Aorta (tissue), 5 donors: ENCODE results near the gene MSL1. TPM values are rescaled to one million over a fixed set of nuclear protein-coding genes. Genes with fewer than 3 reads are reported as not detected.

Experiments used
- ATAC-seq: fragments of 200-7000 bp; cut with Tn5 transposase; one replicate; pipeline ENCODE4 v1.9.1; 2022; ENCODE audit warnings: moderate library complexity; ENCODE audit not compliant: low FRiP score
- DNase-seq, 2 donors: peaks; one replicate each; pipeline ENCODE4 v3.0.0-alpha.2; 2020
- H3K27ac ChIP-seq, 2 donors: one replicate each; pipeline ENCODE4 v1.5.1; 2013; ENCODE audit warnings: low read length in 2 of 2, mild to moderate bottlenecking in 2 of 2, moderate library complexity in 2 of 2, control low read depth in 1 of 2, inconsistent platforms in 1 of 2, low read depth in 1 of 2
- H3K27me3 ChIP-seq, 2 donors: one replicate each; pipeline ENCODE4 v1.6.1; 2013; ENCODE audit warnings: control low read depth in 1 of 2, low read length in 1 of 2, mild to moderate bottlenecking in 1 of 2, moderate library complexity in 1 of 2; ENCODE audit not compliant: insufficient read depth in 2 of 2, control insufficient read depth in 1 of 2
- H3K36me3 ChIP-seq, 2 donors: one replicate each; pipeline ENCODE4 v1.6.1; 2013; ENCODE audit warnings: control low read depth in 1 of 2, low read length in 1 of 2, mild to moderate bottlenecking in 1 of 2; ENCODE audit not compliant: insufficient read depth in 2 of 2, control insufficient read depth in 1 of 2
- H3K4me1 ChIP-seq, 2 donors: one replicate each; pipeline ENCODE4 v1.6.1; 2013; ENCODE audit warnings: low read length in 2 of 2, control low read depth in 1 of 2, mild to moderate bottlenecking in 1 of 2, moderate library complexity in 1 of 2; ENCODE audit not compliant: insufficient read depth in 2 of 2, control insufficient read depth in 1 of 2
- H3K4me3 ChIP-seq, 2 donors: one replicate each; pipeline ENCODE4 v1.5.1; 2013; ENCODE audit warnings: low read length in 2 of 2, control low read depth in 1 of 2, mild to moderate bottlenecking in 1 of 2
- H3K9me3 ChIP-seq: one replicate; pipeline ENCODE4 v1.6.1; 2013; ENCODE audit warnings: mild to moderate bottlenecking, low read length; ENCODE audit not compliant: control insufficient read depth
- WGBS, 2 donors: extraction: QIAGEN DNeasy Blood & Tissue Kit; methylation state at CpG; one replicate each; pipeline ENCODE4 v1.1.7; 2013; 5-methylcytosine and 5-hydroxymethylcytosine counted together
- intact Hi-C, 2 donors: fragments of 100-400 bp; cut with DNase I; formaldehyde crosslinking; loops; one replicate each; pipeline versions ENCODE4 v1.14.2 to v1.15.0; 2022
- polyA plus RNA-seq, 2 donors: library from polyadenylated mRNA; stranded (reverse); fragments of 200-250 nt; gene quantifications; one replicate each; pipeline ENCODE4 v1.2.3, GENCODE V29; 2013
- total RNA-seq, 2 donors: library from RNA; stranded (reverse); fragmentation: NEBNext Ultra II Directional; extraction: Animal tissue kit (Norgen Biotek cat#: 25700); gene quantifications; one replicate each; pipeline ENCODE4 v1.2.1, GENCODE V29; 2021
- donor health status: healthy with polysubstance abuse.
- donor health status: Bipolar disorder and iron deficiency.
- donor health status: DM: no; HTN: no; CAD: no.
- donor health status: DM: no; HTN: no; CAD: no.
- donor health status: DM: yes; HTN: yes; CAD: no.

Gene MSL1
- total and polyA plus RNA-seq, 4 donors = 21.2 to 171 (median 90.7) TPM

DNA sequence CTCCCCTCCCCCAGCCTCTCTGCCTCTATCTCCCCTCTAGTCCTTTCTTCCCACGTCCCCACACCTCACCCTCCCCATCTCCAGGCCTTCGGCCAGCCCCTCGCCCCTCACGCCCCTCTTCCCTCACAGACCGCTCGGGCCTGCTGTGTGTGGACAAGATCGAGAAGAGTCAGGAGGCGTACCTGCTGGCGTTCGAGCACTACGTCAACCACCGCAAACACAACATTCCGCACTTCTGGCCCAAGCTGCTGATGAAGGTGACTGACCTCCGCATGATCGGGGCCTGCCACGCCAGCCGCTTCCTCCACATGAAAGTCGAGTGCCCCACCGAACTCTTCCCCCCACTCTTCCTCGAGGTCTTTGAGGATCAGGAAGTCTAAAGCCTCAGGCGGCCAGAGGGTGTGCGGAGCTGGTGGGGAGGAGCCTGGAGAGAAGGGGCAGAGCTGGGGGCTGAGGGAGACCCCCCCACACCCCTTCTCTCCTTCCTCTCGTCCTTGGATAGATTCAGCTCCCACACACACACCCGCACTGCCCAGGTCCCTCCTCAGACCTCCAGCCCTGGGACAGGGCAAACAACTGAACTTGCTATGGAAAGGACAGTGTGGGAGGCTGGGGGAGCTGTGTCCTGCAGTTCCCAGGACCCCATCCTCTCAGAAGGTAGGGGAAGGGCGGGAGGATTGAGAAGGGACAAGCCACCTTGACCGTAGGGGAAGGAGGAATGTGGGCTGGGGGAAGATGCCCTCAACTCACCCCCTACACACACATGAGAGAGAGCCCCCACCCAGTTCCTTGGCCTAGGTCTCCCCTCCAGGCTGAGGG, 32.5 kb upstream of the MSL1 start:
- H3K36me3 ChIP-seq = peaks cover 2 to 15% of the 10 kb centered on the region in 2 donors
- WGBS, 2 donors = 78 to 80% methylated on average over 25 to 26 of the region's 26 CpGs
- H3K27ac ChIP-seq = no peak overlapping the region
- H3K4me1 ChIP-seq = no peaks in the 10 kb centered on the region
- no peaks in the 10 kb centered on the region for H3K9me3 ChIP-seq
- H3K4me3 ChIP-seq = no peak overlapping the region
- H3K27me3 ChIP-seq = no peaks in the 10 kb centered on the region
- intact Hi-C loops = loop anchor here in 1 of 2 donors (5.0 kb wide), 2 partner anchors 57 to 72 kb away; partner anchors contain the start of gene CSF3
- DNase-seq (no peak), ATAC-seq (no peak)

DNA sequence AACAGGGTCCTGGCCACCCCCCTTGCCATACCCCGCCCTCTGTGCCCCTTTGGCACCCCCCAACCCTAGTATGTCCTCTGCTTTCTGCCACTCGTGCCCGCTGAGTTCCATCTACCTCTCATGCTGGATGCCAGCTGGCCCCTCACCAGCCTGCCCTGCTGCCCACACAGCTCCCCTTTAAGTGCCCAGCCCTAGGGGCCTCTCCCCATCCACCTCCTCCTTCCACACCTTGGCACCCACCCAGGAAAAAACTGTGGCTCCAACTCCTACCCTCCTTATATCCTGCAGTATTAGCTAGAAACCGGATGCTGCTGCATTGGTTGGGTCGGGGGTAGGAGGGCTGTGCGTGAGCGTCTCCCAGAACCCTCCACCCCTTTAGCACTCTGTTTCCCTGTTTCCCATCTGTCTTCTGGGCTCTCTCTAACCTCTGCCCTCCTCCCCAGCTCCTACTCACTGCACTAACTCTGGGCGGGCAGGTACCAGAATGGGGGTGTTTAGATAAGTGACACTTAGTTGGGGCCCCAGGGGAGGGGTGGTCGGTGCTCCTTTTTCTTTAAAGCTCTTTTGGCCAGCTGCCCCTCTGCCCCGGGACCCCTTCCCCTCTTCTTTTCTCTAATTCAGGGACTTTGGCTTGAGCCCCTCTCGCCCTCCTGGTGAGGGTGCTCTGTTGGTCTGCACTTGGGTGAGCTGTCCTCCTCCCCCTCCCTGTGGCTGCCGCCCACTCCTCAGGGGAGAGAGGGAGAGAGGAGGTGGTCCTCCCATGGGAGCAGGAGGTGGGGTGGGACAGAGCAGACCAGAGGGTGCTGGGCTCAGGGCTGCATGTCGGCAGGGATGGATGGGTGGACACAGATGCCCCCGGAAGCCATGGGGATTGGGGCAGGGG, 31.3 kb upstream of the MSL1 start:
- H3K36me3 ChIP-seq = peaks cover 2 to 11% of the 10 kb centered on the region in 2 donors
- 32 to 40% methylated on average over 13 to 14 of the region's 14 CpGs for WGBS, 2 donors

DNA sequence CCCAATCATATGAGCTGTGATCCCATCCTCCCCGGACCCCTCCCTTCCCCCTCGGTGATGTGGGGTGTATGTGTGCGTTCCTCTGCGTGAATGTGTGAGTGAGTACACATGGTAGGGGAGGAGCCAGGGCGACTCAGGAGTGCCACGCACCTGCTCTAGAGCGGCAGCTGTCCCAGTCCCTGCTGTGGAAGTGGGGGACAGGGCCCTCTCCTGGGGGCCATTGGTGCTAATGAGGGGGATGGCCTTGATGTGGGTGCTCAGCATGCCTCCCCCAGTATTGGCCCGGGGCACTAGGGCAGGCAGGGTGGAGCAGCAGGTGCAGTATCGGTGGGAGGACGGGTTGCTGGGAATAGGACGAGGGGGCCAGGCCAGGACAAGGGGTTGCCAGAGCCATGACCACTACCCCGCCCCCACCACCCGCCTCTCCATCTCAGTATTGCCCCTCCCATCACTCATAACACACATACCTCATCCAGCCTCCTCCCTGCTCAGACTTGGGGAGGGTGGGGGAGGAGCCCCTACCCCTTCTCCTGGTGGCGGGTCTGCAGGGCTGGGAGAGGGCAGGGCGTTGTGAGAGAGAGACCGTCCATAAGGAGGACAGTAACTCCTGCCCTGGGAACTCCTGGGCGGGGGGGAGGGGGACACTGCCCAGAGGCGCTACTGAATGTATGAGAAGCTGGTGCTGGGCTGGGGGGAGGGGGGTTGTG, 29.9 kb upstream of the MSL1 start:
- DNase-seq (peak in 1 of 2 donors; percentile 60), ATAC-seq (peak; percentile 3)
- no peak overlapping the region for H3K4me3 ChIP-seq
- intact Hi-C loops = loop anchor here in 1 of 2 donors (2.0 to 10.0 kb wide), 2 partner anchors 19 to 243 kb away; no protein-coding TSS in a partner anchor
- WGBS, 2 donors = 35 to 41% methylated on average over 15 to 18 of the region's 18 CpGs
- H3K9me3 ChIP-seq = no peaks in the 10 kb centered on the region
- H3K4me1 ChIP-seq = no peaks in the 10 kb centered on the region
- peak overlapping the region in 1 of 2 donors; percentile 53 for H3K27ac ChIP-seq
- H3K27me3 ChIP-seq = no peaks in the 10 kb centered on the region
- H3K36me3 ChIP-seq = peaks cover 2 to 13% of the 10 kb centered on the region in 2 donors

More for the DNA sequence above, 31.3 kb upstream of the MSL1 start:
- no peaks in the 10 kb centered on the region for H3K4me1 ChIP-seq
- H3K27me3 ChIP-seq = no peaks in the 10 kb centered on the region
- intact Hi-C loops = loop anchor here in 1 of 2 donors (10.0 kb wide), 1 partner anchor 244 kb away; no protein-coding TSS in a partner anchor
- ATAC-seq = no peak
- H3K27ac ChIP-seq = no peak overlapping the region
- H3K4me3 ChIP-seq = no peak overlapping the region
- H3K9me3 ChIP-seq = no peaks in the 10 kb centered on the region
- DNase-seq = peak in 1 of 2 donors; percentile 66

DNA sequence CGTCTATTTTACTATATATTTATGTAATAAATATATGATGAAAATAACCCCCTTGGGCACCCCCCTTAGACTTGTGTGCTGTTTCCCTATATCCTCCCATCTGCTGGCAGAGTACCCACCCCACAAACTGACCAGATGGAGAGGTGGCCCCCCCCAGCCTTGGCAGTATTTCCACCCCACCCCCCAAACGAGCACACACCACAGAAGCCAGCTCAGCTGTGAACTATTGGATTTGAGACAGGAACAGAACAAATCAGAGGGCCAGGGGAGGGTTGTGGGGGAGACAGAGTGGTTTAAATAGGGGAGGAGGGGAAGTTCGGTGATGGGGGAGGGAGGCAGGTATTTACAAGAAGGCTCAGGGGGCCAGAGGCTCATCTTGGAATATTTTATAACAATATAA, 29.2 kb upstream of the MSL1 start:
- DNase-seq (no peak), ATAC-seq (no peak)
- Histone ChIP-seq H3K27ac (no peak overlapping the region), H3K36me3 (peaks cover 0 to 10% of the 10 kb centered on the region in 2 donors), H3K4me1 (no peaks in the 10 kb centered on the region), H3K27me3 (no peaks in the 10 kb centered on the region), H3K4me3 (no peak overlapping the region), H3K9me3 (no peaks in the 10 kb centered on the region)
- WGBS, 2 donors = 21 to 26% methylated on average over 3 of the region's 3 CpGs
- intact Hi-C loops = loop anchor here in 1 of 2 donors (2.0 to 10.0 kb wide), 2 partner anchors 18 to 242 kb away; no protein-coding TSS in a partner anchor

DNA sequence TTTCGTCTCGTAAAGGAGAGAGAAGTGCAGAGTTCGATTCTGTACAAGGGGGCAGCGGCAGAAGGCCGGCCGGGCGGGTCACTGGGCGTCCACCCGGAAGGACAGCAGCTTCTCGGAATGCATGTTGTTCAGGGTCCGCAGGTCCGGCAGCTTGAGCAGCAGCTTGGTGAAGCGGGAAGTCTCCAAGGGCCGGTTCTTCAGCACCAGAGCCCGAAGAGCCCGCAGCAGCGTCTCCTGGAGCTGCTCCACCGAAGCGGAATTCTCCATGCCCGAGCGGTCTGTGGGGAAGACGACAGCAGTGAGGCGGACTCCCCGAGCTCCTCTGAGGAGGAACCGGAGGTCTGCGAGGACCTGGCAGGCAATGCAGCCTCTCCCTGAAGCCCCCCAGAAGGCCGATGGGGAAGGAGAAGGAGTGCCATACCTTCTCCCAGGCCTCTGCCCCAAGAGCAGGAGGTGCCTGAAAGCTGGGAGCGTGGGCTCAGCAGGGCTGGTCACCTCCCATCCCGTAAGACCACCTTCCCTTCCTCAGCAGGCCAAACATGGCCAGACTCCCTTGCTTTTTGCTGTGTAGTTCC, 28.7 kb upstream of the MSL1 start:
- Histone ChIP-seq H3K27ac (peak overlapping the region; percentile 46 to 56), H3K36me3 (peaks cover 0 to 9% of the 10 kb centered on the region in 2 donors), H3K4me3 (no peak overlapping the region), H3K27me3 (no peaks in the 10 kb centered on the region), H3K9me3 (no peaks in the 10 kb centered on the region), H3K4me1 (no peaks in the 10 kb centered on the region)
- WGBS, 2 donors = 66 to 69% methylated on average over 29 of the region's 29 CpGs
- peak in 1 of 2 donors; percentile 74 for DNase-seq
- intact Hi-C loops = loop anchor here in 1 of 2 donors (2.0 to 10.0 kb wide), 2 partner anchors 18 to 242 kb away; no protein-coding TSS in a partner anchor
- no peak for ATAC-seq

DNA sequence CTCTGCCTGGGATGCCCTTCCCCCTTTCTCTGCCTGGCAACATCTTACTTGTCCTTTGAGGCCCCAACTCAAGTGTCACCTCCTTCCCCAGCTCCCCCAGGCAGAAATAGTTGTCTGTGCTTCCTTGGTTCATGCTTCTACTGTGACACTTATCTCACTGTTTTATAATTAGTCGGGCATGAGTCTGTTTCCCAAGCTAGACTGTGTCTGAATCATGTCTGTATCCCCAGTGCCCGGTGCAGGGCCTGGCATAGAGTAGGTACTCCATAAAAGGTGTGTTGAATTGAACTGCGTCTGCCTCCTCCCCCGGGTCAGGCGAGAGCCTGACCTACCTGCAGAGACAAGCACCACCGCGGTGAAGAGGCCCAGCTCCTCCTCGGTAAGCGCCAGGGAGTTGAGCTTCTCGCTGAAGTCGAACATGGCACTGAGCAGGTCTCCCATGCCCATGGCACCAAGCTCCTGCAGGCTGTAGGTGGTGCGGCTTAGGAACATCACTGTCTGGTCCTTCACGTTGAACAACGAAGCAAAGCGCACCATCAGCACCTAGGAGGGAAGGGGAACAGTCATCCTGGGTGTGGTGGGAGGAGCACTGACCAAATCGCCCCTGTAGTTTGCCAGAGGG, 28.1 kb upstream of the MSL1 start:
- ATAC-seq (no peak), DNase-seq (peak in 1 of 2 donors; percentile 78)
- WGBS, 2 donors = 50 to 52% methylated on average over 16 of the region's 16 CpGs
- H3K27me3 ChIP-seq = no peaks in the 10 kb centered on the region
- H3K4me3 ChIP-seq = no peak overlapping the region
- peak overlapping the region; percentile 46 to 56 for H3K27ac ChIP-seq
- H3K36me3 ChIP-seq = peaks cover 0 to 5% of the 10 kb centered on the region in 2 donors
- H3K9me3 ChIP-seq = no peaks in the 10 kb centered on the region
- intact Hi-C loops = loop anchor here in 1 of 2 donors (2.0 to 10.0 kb wide), 2 partner anchors 17 to 241 kb away; no protein-coding TSS in a partner anchor
- no peaks in the 10 kb centered on the region for H3K4me1 ChIP-seq

DNA sequence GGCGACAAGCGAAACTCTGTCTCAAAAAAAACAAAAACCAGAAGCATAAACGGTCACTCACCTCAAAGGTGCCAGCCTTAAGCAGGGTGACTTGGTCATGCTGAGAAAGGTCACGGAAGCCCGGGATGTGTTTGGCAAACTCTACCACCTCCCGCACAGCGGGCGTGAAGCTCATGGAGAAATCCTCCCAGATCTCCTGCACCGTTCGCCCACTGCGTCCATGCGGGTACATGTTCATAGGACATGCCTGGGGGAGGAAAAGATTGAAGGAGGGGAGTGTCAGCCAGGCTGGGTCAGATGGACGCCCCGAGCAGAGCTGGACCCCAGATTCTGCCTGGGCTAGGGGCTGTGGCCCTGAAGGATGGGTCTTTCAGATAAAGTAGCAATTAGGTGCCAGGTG, 26.9 kb upstream of the MSL1 start:
- Histone ChIP-seq H3K4me3 (no peak overlapping the region), H3K36me3 (peaks cover 0 to 5% of the 10 kb centered on the region in 2 donors), H3K27ac (no peak overlapping the region), H3K27me3 (no peaks in the 10 kb centered on the region), H3K4me1 (no peaks in the 10 kb centered on the region), H3K9me3 (no peaks in the 10 kb centered on the region)
- peak in 1 of 2 donors; percentile 77 for DNase-seq
- ATAC-seq = no peak
- 76 to 77% methylated on average over 14 of the region's 14 CpGs for WGBS, 2 donors
- intact Hi-C loops = loop anchor here in 1 of 2 donors (5.0 to 10.0 kb wide), 2 partner anchors 72 to 240 kb away; no protein-coding TSS in a partner anchor
